HG03575 (cell line): ENCODE measurements around the gene SOBP.

Experiments
- ATAC-seq: cut with Tn5 transposase; IDR thresholded peaks from one replicate; pipeline ENCODE4 v1.9.1; 2021; ENCODE audit not compliant: unreplicated experiment, insufficient number of reproducible peaks, low FRiP score; ENCODE audit errors: extremely low read depth

Gene SOBP

DNA sequence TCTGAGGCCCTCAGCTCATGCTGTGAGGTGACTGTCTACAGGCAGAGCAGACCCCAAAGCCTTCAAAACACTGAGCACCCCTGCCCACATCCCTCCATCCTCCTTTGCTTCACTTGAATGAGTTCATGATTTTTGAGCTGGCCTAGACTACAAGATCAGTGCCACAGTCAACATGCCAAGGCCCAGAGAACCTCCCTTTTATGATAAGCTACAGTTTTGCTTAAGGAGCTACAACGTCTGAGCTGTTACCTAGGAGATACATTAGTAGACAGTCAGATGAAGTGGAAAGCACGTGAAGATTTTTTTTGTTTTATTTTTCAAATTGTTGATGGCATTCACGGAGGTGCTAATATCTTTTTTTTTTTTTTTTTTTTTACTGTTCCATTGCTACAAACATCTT, 139.0 kb downstream of the SOBP start:
- ATAC-seq, result no peak

DNA sequence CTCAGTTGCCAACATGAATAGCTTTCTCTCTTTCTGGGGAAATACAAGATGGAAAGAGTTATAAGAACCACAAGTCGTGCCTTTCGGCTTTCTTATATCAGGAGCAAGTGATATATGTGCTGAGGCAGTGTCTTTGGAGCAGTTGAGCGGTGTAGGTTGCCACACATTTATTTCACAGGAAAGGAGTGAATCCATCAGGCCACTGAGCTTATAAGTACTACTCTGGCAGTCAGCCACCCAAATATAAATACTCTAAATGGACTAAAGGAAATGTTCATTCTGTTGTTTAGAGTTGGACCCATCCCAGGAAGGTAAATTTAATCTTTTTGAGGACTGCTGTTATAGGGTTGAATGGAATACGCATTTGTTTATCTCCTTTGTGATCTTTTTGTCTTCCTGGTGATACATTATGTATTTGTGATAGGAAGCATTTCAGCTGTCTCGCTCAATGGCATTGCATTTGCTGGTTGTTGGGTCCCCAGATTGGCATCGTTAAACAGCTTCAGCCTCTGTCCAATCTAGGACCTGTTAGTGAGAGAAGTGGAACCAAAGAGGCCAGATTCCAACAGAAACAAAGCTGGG, 139.7 kb downstream of the SOBP start:
- ATAC-seq, result no peak

DNA sequence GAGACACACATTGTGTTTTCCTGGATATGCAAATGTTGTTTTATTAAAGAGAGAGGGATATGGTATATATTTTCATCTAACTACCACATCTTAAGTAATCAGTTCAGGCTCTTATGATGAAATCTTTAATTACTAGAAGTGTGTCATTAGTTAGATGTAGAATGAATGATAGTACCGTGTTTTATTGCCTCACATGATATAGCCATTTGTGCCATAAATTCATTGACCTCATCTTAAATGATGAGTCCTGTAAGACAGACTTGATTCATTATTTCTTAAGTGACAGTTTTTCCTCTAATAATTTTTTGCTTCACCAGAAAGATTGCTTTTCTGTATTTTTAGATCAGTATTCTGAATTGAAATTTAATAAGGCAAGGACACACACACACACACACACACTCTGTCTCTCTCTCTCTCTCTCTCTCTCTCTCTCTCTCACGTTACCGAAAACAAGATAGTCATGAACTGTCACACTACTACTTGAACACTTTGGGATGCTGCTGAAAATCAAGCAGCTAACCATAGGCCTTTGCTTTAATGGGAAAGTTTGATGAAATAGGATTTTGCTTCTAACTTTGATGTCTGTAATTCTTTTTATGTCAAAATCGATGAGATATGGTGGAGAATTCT, 140.5 kb downstream of the SOBP start:
- ATAC-seq, result no peak

DNA sequence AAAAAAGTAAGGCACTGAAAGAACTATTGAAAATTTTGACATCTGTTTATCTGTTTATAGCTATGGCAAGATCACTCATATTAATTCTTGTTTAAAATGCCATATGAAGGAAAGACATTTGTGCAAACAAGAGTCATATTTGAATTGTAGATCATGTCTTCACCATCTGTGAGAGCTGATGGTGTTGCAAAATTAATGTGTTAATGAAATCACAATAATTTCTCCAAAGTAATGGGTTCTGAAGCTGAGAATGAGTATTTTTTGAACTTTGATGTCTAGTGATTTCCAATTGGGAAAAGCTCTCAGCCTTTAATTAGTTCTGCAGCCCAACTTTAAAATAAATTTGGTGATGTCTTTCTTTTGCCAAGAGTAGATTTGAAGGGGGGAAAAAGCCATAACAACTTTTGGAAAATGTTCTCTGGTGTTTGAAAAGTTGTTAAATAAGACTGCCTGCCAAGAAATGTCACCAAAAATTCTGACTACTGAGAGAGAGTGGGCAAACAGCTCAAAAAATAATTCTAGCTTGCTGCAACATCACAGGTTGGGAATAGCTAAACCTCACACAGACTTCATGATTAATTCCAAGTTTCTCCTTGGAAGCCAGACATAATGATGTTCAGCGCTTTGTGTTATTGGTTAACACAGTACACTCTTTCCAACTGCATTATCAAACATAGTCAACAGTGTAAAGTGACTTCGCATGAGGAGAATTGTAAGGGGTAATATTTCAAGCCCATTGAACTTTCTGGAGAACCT, 142.6 kb downstream of the SOBP start:
- ATAC-seq, result no peak

DNA sequence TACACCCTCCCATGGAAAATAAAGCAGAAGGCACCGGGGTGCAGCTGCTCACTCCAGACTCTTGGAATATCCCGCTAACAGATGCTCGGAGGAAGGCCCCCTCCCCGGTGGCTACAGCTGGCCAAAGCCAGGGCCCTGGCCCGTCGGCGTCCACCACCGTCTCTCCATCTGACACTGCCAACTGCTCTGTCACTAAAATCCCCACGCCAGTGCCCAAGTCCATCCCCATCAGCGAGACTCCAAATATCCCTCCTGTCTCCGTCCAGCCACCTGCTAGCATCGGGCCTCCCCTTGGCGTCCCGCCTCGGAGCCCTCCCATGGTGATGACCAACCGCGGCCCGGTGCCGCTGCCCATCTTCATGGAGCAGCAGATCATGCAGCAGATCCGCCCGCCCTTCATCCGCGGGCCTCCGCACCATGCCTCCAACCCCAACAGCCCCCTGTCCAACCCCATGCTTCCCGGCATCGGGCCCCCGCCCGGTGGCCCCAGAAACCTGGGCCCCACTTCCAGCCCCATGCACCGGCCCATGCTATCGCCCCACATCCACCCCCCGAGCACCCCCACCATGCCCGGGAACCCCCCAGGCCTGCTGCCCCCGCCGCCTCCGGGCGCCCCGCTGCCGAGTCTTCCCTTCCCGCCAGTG, 143.9 kb downstream of the SOBP start:
- no peak for ATAC-seq

DNA sequence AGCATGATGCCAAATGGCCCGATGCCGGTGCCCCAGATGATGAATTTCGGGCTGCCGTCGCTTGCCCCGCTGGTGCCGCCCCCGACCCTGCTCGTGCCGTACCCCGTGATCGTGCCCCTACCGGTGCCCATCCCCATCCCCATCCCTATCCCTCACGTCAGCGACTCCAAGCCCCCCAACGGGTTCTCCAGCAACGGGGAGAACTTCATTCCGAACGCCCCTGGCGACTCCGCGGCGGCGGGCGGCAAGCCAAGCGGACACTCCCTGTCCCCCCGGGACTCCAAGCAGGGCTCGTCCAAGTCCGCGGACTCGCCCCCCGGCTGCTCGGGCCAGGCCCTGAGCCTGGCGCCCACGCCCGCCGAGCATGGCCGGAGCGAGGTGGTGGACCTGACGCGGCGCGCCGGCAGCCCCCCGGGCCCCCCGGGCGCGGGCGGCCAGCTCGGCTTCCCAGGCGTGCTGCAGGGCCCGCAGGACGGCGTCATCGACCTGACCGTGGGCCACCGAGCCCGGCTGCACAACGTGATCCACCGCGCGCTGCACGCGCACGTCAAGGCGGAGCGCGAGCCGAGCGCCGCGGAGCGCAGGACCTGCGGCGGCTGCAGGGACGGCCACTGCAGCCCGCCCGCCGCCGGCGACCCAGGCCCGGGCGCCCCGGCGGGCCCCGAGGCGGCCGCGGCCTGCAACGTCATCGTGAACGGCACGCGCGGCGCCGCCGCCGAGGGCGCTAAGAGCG, 144.6 kb downstream of the SOBP start:
- ATAC-seq, result no peak

DNA sequence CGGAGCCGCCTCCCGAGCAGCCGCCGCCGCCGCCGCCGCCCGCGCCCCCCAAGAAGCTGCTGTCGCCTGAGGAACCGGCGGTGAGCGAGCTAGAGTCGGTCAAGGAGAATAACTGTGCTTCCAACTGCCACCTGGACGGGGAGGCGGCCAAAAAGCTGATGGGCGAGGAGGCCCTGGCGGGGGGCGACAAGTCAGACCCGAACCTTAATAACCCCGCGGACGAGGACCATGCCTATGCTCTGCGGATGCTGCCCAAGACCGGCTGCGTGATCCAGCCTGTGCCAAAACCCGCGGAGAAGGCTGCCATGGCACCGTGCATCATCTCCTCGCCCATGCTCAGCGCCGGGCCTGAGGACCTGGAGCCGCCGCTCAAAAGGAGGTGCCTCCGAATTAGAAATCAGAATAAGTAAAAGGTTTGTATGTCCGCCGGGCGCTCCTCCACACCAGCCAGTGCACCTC, 145.2 kb downstream of the SOBP start:
- no peak for ATAC-seq

DNA sequence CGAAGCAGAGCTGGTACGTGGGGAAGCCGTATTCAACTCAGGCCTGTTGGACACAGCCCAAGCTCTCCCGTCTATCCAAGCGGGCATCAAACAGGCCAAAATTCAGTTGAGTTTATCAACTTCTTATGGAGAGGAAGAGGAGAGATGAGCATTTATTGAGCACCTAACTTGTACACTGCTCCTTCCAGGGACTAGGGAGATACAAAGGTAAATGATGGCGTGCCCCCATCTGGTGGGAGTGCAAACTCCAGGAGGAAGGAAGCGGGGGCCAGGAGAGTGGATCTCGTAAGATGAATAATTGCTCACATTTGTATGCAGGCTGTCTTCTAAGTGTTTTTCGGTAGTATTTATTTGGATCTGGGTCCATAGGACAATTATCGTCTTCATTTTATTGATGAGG, 146.6 kb downstream of the SOBP start:
- ATAC-seq, result no peak

DNA sequence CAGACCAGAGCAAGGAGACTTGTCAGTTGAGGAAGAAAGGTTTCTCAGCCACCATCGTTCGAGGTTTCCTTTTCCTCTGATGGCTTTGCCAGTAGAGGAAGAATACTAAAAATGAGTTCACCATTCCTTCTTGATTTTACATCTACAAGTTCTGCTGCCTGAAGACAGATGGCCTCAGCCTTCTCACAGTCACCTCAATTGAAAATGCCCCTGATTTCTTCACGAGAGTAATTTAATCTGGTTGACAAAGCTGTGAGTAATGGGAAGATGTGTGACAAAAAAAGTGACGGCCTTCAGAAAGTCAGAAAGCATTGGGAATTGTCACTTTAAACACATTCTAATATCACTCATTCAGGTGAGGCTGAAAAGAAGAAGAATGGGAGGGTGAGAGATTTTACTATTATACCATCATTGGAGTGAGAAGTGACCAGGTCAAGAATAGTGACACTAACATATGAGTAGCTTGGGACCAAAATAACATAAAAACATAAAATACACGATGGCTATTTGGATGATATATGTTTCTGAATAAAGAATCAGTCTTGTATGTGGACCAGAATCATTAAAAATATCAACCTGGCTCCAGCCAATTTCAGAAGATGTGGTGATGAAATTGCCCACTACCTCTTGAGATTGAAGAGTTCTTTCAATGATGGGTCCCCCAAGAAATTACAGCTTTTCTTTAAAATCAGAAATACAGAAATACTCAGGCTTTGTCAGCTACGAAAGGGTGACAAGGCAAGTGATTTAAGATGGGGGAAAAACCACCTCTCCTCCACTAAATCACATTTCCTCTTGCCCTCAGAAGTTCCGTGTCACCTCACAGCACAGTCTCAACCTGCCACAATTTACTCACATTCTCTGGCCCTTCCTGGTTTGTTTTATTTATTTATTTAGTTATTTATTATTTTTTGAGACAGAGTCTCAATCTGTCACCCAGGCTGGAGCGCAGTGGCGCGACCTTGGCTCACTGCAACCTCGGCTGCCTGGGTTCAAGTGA, 147.7 kb downstream of the SOBP start:
- ATAC-seq, result no peak

DNA sequence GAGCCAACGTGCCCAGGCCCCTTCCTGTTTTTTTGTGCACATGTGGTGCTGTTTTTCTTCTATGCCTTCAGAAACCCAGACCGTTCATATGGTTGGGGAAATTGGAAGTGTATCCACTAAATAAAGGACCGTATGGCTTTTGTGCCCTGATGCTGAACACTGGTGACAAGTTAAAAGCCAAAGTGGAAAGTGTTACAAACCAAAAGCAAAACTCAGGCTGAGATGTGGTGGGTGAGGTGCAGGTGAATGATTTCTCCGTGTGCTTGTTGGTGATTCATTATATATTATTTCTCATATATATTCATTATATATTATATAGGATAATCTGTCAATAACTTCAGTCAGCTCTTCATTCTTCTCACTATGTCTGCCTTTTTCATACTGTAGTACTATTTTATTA, 148.6 kb downstream of the SOBP start:
- ATAC-seq, result no peak

DNA sequence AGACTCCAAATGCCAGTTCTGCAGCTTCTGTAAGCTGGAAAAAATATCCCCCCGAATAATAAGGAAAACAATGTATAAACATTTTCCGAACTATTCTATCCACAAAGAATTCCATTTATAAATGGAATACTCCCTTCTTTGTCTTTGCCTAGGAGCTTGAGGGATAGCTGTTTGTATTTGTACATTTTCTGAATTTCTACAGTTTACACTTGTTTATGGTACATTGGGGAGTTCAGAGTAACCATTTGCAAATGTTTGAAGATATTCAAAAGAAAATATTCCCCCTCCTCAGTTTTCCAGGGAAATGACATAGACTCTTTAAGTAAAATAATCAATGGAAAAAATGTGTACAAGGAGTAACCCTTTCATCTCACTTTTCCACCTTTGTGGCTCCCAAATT, 149.6 kb downstream of the SOBP start:
- ATAC-seq, result no peak

DNA sequence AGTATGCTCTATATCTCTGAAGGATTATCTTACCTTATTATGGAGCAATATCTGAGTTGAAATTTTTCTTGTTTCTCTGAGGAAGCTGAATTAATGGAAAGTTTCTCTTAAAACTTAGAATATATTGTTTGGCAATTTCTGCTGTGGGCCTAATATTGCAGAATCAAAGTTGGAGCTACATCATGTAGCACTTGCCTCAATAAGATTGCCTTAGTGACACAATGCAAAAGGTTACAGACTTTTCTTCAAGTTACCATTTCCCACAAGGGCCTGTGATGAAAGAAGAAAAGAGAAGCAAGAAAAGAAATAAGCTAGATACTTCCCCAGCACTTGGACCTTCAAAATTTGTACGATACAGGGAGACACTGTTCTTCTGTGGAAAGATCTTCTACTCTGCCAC, 151.2 kb downstream of the SOBP start:
- no peak for ATAC-seq

DNA sequence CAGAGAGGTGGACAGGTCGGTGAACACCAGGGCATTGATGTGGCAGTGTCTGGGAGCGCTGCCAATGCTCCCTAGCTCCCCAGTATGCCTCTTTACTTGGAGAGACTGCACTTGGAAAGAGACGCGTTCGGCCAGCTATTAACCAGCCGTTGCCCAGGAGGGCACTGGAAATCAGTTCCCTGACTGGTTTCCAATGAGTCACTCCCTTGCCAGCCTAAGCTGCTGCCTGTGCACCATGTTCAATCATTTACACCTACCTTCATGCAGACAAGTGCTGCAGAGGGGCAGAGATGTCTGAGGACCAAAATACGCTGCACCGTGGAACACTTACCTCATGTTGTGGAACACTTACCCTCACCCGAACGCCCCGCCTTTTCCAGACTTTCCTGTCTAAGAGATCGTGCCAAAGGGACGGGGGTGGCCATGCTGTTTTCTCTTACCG, 151.6 kb downstream of the SOBP start:
- ATAC-seq, result no peak

DNA sequence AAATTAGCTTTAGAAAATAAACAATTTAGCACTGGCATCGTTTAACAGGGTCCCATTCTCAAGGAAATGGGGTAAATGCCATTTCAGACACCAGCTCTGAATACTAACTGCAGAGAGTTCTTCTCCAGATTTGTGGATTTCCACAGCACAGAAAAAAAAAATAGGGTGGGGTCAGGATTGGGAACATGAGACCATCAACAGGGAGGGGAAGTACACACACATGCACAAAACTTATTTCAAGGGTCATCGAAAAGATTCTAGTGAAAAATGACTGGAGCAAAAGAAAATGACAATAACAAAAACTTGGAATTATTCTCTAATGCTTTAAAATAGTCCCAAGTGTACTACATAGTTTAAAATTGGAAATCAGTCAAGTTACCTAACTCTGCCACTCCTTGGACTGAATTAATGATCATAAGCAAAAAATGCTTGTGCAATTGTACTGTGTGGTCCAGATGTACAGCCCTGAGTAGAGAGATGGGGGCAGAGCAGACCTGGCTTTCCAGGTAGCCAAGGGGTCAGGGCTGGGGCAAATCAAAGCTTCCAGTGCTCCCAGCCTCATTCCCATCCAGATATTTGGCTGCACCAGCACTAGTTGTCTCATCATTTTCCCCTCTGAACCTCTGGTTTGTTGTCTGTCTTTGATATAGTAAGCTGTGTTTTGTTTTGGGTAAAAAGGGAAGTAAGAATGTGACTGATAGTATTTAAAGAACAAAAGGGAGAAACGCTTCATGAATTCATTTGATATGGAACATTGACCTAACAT, 152.4 kb downstream of the SOBP start:
- ATAC-seq, result no peak

DNA sequence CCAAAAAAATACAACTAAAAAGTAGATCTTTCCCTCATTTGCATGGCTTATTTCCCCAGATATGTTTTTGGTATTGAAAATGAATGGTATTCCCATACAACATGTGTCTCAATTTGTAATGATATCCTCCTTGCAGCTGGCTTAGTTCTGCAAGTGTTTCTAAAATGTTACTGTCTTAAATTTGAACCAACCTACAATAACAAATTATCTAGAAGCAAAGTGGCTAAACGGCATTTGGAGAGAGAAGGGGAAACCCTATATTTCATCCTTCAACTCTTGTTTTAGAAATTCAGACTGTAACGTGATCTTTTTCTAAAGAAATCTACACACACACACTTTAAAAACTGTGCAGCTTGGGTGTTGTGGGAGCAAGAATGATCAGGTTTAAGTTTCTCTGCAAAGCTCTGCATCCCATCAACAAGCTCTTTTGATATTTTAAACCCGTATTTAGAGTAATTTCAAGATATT, 153.0 kb downstream of the SOBP start:
- no peak for ATAC-seq

DNA sequence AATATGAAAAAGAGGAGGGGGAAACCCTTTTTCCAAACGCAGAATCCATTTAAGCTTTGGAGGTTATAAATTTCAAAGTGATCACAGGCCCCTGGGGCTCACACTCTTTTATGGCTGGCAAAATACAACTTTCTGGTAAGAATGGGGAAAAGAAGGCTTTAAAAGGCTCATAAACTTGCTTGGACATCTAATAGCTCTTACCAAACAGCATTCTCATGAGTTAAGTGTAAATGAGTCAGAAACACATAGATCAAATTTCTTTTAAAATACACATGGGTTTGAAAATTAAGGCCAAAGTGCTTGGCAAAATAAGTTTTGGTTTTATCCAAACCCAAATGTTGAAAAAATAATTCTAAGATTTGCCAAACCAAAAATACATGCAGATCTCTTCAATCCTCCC, 154.6 kb downstream of the SOBP start:
- ATAC-seq, result no peak

DNA sequence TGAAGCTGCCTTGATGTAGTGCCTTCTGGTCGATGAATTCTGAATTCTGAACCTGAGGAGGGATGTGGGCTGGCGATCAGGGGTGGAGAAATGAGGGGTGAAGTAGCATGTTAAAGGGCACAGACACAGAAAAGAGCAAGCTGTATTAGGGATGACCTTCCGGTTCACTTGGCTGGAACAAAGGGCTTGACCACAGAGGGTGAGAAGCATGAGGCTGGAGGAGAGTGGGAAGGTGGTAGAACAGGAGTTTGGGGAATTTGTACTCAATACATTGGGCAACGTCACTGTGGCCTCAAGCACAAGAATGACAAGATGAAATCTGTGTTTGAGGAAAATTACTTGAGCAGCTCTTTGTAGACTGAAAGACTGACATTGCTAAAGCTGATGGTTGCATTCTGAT, 155.8 kb downstream of the SOBP start:
- ATAC-seq, result no peak
